Measurements from ENCODE around the gene CORO2A.

CORO2A gene, protein sequence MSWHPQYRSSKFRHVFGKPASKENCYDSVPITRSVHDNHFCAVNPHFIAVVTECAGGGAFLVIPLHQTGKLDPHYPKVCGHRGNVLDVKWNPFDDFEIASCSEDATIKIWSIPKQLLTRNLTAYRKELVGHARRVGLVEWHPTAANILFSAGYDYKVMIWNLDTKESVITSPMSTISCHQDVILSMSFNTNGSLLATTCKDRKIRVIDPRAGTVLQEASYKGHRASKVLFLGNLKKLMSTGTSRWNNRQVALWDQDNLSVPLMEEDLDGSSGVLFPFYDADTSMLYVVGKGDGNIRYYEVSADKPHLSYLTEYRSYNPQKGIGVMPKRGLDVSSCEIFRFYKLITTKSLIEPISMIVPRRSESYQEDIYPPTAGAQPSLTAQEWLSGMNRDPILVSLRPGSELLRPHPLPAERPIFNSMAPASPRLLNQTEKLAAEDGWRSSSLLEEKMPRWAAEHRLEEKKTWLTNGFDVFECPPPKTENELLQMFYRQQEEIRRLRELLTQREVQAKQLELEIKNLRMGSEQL

DNA sequence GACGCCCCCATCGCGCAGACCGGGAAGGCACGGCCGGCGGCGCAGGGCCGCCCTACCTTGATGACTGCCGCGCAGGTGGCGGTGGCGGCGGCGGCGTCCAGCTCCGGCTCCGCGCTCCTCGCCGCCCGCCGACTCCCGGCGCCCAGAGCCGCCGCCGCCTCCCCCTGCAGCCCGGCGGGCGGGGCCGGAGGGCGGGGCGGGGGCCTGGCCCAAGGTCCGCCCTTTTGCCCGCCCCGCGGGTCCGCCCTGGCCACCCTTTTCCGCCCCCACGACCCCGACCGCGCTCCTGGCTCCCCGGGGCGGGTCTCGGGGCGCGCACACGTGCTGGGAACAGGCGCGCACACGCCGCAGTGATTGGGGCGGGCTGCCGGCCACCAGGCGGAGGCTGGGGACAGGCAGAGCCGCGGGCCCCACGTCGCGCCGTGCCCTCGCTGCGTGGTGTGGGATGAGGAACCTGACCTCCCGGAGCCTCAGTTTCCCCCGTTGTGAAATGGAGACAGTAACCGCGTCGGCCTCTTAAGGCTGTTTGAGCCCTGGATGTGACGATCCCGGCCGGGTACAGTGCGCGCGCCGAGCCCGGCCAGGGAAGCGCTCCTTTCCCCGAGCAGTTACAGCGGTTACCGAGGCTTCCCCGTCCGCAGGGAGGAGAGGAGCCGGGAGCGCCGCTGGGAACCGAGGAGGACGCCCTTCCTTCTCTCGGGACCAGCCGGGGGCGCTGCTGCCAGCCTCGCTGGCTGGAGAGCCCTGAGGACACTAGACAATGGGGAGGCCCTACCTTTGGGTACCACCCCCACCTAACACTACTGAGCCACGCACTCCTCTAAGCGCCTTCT, at the start of gene CORO2A:
TSS of gene CORO2A (minus strand) at position 135 of the 833 bp plus-strand sequence. CDS start 34,977 bp downstream, outside the sequence.
- H3K4me3 ChIP-seq (ENCODE audit: low read depth, low read length) = peak within 1 kb of the TSS; percentile 72
- DNase-seq (ENCODE audit: low read depth) = no peak

DNA sequence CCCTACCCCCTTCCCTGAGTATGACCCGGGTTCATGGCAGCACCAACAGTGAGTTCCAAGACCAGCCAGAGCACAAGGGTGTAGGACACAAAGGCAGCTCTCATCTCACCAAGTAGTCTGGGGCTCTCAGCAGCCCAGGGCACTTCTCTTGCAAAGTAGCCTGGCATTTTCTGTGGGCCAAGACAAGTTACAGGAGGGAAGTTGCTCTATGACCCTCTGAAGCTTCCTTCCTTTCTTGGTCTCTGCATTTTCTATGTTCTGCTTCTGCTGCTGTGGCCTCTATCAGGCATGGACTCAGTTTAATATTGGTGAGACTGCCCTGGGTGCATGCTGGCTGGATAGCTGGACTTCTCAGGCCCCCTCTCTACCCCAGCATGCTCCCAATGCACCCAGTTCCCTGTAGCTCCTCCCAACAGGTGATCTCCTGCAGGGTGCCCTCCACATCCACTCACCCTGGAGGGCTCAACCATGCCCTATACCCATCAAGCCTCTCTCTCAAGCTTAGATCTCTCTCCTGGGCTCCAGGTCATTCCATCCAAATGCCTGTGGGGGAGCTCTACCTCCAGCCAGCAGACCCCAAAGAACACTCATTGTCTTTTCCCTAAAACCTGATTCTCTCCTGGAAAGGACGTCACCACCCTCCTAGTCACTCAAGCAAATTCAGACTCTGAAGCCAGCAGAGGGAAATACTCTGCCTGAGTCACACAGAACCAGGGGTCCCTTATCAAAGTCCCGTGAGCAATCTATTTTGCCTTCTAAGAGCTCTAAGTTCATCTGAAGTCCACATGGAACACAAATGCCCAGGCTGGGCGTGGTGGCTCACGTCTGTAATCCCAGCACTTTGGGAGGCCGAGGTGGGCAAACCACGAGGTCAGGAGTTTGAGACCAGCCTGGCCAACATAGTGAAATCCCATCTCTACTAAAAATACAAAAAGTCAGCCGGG, 49.2 kb upstream of the CORO2A start:
- no peak for DNase-seq (ENCODE audit: low read depth)
- H3K4me3 ChIP-seq (ENCODE audit: low read depth, low read length) = no peak overlapping the region

DNA sequence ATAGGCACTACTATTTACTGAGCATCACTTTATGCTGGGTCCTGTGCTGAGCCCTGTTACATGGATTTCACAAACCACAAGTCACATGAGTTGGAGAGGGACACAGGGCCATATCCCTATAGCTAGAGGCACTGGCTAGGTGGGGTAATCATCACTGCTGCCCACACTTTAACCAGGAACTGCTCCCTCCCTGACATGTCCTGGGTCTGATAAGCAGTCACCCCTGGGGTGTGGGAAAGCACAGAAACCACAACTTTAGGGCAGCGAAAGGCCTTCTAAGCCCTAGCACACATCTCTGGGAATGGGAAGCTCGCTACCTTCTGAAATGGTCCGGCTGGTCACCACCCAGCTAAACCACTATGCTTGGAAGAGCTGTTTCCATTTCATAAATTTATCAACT, 48.0 kb upstream of the CORO2A start:
- DNase-seq (ENCODE audit: low read depth) = no peak
- no peak overlapping the region for H3K4me3 ChIP-seq (ENCODE audit: low read depth, low read length)

DNA sequence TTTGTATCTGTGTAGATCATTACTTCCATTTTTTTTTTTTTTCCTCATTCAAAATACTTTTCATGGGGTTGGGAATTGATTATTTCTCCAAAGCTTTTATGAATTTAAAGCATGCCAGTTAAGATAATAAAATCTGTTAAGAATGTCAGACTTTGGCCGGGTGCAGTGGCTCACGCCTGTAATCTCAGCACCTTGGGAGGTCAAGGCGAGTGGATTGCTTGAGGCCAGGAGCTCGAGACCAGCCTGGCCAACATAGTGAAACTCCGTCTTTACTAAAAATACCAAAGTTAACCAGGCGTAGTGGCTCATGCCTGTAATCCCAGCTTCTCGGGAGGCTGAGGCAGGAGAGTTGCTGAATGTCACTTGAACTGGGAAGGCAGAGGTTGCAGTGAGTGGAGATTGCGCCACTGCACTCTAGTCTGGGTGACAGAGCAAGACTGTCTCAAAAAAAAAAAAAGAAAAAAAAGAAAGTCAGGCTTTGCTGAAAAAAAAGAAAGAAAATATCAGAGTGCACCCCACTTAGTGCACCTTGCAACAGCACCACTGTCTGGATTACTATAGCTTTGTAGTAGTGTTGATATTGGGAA, 44.6 kb upstream of the CORO2A start:
- no peak for DNase-seq (ENCODE audit: low read depth)
- no peak overlapping the region for H3K4me3 ChIP-seq (ENCODE audit: low read depth, low read length)

DNA sequence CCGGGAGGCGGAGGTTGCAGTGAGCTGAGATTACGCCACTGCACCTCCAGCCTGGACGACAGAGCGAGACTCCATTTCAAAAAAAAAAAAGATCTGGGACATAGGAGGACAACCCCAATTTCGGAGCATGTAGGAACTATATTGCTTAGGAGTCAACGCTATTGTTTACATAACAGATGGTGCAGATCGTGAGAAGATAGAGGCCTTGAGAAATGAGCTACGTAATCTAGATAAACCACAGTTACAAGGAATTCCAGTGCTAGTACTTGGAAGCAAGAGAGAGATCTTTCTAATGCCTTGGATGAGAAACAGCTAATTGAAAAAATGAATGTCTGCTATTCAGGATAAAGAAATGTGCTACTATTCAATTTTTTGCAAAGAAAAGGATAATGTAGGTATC, 42.7 kb upstream of the CORO2A start:
- no peak for DNase-seq (ENCODE audit: low read depth)
- no peak overlapping the region for H3K4me3 ChIP-seq (ENCODE audit: low read depth, low read length)

DNA sequence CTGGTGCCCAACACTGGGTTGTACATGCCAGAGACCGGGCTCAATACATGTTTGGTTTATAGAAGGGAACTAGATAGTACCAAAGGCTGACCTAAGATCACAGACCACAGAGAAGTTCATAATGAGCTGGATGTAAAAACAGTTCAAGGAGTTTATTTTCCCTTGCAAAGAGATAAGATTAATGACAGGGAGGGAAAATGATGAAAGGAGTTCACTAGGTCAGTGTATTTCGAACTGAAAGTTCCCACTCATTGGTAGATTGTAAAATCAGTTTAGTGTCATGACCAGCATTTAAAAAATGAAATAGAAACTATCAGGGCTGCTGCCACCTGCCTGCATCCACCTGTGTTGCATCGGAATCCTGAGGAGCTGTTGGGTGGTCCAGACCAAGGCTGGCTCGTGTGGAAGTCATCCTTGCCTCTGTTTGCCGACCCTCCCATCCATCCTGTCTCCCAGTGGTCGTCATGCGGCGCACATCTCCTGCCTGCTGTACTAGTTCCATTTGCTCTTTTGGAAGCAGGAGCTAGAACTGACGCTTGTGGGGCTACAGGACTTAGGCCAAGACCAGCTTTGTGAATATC, 41.9 kb upstream of the CORO2A start:
- no peak for DNase-seq (ENCODE audit: low read depth)

DNA sequence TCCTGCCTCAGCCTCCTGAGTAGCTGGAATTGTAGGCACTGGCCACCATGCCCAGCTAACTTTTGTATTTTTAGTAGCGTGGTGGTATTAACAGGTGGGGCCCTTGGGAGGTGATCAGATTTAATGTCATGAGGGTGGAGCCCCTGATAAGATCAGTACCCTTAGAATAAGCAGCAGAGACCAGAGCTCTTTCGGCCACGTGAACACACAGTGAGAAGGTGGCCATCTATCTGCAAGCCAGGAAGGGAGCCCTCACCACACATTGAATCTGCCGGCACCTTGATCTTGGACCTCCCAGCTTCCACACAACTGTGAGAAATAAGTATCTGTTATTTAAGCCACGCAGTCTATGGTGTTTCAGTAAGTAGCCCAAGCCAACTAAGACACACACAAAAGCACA, 40.5 kb upstream of the CORO2A start:
- H3K4me3 ChIP-seq (ENCODE audit: low read depth, low read length) = no peak overlapping the region
- no peak for DNase-seq (ENCODE audit: low read depth)

More for the DNA sequence above, 41.9 kb upstream of the CORO2A start:
- H3K4me3 ChIP-seq (ENCODE audit: low read depth, low read length) = no peak overlapping the region

DNA sequence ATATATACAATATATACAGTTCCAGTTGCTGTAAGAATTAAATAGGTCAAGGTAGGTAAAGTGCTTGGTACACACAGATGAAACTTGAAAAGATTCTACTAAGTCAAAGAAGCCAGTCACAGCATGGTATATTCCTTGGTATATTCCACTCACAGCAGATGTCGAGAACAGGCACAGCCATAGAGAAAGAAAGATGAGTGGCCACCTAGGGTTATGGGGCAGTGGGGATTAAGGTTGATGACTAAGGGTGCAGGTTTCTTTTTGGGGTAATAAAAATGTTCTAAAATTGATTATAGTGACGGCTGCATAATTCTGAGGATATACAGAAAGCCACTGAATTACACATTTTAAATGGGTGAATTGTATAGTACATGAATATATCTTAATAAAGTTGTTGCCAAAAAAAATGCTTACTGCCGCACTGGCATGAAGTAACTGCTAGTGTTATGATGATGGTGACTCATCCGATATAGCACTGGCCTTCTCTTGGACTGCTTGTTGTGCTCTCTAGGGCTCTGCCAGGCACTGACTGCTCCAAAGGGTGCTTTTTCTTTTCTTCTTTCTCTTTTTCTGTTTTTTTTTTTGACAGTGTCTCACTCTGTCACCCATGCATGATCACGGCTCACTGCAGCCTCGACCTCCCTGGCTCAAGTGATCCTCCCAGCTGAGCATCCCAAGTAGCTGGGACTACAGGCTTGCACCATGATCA, 39.5 kb upstream of the CORO2A start:
- DNase-seq (ENCODE audit: low read depth) = peak; percentile 67
- no peak overlapping the region for H3K4me3 ChIP-seq (ENCODE audit: low read depth, low read length)

DNA sequence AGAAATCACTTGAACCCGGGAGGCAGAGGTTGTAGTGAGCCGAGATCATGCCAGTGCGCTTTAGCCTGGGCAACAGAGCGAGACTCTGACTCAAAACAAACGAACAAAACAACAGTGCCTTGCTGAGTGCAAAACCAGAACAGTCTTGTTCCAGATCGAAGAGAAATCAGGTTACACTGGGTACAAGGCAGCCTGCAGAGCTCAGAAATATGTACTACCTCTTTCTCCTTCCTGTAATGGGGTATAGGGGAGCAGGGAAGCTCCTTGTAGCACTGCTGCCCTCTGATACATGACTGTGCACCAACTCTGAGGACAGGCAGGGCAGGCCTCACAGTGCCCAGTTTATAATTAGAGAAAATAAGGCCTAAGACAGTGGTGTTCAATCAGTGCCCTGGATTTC, 38.4 kb upstream of the CORO2A start:
- DNase-seq (ENCODE audit: low read depth) = no peak
- no peak overlapping the region for H3K4me3 ChIP-seq (ENCODE audit: low read depth, low read length)

DNA sequence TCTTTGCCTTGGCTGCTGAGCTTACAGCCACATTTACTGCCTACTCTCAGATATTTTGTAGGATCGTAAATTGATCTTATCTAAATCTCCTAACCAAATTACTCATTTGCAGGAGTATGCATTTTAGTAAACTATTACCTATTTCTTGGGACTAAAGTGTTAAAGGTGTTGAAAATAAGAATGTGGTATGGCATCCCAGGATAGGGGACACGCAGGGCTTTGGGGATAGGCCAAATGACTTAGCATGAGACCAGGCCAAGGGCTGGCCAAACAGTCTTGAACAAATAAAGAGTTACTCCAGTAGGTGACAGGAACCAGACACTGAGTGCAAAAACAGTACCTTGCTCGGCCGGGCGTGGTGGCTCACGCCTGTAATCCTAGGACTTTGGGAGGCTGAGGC, 37.9 kb upstream of the CORO2A start:
- no peak overlapping the region for H3K4me3 ChIP-seq (ENCODE audit: low read depth, low read length)
- DNase-seq (ENCODE audit: low read depth) = no peak

DNA sequence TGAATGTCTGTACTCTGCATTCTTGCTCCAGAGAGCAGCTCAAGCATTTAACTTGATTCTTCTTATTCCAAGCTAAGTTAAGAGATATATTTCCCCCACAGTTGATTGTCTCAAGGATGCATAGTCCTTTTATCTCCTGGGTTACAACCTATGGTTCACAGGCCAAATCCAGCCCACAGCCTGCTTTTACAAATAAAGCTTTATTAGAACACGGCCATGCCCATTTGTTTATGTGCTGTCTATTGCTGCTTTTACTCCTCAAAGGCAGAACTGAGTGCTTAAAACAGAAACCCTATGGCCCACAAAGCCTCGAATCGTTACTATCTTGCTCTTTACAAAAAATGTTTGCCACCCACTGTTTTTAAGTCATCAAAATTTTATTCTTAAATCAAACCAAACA, 37.2 kb upstream of the CORO2A start:
- no peak for DNase-seq (ENCODE audit: low read depth)
- no peak overlapping the region for H3K4me3 ChIP-seq (ENCODE audit: low read depth, low read length)

DNA sequence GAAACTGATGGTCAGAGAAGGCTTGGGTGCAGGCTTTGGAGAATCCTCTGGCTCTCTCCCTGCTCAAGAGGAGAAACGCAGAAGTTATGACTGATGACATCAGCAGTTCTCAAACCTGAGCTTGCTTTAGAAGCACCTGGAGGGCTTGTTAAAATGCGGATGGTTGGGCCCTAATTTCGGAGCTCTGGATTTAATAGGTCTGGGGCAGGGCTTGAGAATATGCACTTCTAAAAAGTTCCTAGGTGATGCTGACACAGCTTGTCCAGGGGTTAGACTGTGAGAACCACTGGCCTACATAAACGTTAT, 36.6 kb upstream of the CORO2A start:
- no peak for DNase-seq (ENCODE audit: low read depth)
- H3K4me3 ChIP-seq (ENCODE audit: low read depth, low read length) = no peak overlapping the region

DNA sequence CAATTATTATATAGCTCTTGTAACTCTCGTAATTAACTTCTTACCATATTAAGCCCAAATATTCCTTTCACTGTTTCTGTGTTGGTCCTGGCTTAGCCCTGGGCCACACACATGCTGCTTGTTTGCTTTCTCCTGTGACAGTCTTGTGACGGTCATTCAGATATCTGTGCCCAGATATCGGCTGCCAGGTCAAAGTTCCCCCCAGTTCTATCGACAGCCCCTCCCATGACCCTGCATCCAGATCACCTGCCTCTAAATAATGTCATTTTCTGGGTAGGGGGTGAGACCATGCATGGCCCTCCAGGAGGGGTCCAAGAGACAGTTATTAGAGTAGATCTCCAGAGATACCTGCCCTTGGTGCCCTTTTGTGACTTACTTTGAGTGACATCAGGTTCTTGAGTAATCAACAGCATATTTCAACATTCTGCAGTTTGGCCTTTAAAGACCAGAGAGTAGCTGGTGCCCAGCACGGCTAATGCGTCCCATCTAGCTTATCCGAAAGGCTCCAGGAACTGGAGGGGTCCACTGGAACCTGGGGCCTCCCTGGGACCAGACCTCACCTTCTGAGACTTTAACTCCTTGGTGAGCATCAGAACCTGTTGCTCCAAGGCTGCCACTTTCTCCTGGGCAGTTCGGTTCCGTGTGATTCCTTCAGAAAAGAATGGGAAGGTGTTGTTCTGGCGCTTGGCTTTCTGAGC, 36.1 kb upstream of the CORO2A start:
- no peak overlapping the region for H3K4me3 ChIP-seq (ENCODE audit: low read depth, low read length)
- DNase-seq (ENCODE audit: low read depth) = no peak

DNA sequence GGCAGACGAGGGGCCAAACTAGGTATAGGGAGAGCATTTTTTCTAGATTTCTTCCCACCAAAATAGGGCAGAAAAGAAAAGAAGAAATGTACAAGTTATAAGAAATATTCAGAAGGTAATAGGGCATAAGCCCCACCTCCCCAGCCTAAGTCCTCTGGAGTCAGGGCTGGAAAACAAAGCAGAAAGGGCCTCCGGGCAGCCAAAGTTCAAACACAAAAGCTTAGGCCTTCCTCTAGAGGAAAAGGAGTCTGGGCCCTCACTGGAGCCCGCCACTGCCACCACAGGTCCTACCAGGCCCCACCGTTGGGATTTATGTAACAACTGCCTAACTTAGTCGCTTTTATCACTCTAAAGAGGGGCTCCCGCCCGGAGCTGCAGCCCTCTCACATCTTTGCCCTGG, 35.4 kb upstream of the CORO2A start:
- no peak overlapping the region for H3K4me3 ChIP-seq (ENCODE audit: low read depth, low read length)
- no peak for DNase-seq (ENCODE audit: low read depth)

DNA sequence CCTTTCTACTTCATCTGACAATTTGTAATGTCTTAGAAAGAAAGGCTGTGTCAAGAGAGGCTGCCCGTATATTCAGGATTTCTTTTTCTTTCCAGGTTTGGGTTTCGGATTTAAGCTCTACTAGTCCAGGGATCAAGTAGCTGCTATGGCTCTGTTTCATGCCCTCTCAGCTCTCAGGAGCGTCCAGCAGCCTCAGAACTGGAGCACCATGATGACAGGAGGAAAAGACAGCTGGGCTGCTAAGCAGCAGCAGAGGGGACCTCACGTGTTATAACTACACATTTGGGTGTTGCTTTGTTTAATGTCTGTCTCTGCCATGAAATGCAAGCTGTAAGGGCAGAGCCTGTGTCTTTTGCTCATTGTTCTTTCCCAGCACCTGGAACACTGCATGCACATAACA, 34.5 kb upstream of the CORO2A start:
- no peak overlapping the region for H3K4me3 ChIP-seq (ENCODE audit: low read depth, low read length)
- no peak for DNase-seq (ENCODE audit: low read depth)

DNA sequence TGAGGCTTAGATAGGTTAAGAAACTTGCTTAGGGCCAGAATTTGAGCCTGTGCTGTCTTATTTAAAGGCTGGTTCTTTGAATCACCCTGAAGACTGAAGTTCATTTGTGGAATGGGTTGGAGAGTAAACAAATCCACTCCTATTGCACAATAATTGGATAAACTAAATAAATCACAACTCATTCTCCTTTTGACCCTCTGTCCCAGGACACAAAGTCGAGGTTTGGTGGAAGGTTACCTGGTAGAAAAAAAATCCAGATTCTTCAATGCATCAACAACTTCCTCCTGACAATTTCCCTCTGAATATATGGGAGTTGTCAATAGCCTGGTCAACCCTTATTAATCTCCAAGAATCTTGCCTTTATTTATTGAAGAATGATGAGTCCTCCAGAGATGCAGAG, 34.1 kb upstream of the CORO2A start:
- DNase-seq (ENCODE audit: low read depth) = peak; percentile 19

DNA sequence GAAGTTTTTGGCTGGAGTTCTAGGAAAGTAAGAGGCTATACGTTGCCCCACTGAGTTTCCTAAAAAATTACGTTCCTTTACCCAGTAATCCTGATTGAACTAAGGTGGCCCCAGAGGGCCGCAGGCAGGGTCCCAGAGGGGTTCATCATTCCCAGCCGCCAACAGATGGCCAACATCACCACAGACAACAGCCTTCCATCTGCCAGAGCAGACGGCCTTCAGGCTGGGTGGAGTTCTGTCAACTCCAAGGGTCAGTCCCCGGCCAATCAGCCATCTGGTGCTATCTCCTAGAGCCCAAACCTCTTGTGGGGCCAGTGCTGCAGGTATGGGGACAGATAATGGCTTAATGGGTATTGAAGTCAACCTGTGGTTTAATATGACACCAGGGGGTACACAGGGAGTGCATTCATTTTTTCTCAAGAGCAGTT, 32.6 kb upstream of the CORO2A start:
- no peak overlapping the region for H3K4me3 ChIP-seq (ENCODE audit: low read depth, low read length)
- DNase-seq (ENCODE audit: low read depth) = no peak

More for the DNA sequence above, 34.1 kb upstream of the CORO2A start:
- H3K4me3 ChIP-seq (ENCODE audit: low read depth, low read length) = no peak overlapping the region

All from skeletal muscle cell (primary cell).